HG02588 (cell line): ENCODE results near the gene ARR3.
"Not testable (repeated sequence)": the region's sequence is repeated elsewhere in the genome, so short reads cannot be mapped to it uniquely, and the experiment has no call there.

Source experiments
- ATAC-seq: cut with Tn5 transposase; IDR thresholded peaks from one replicate; pipeline ENCODE4 v1.9.1; 2021; ENCODE audit warnings: mild to moderate bottlenecking, moderate library complexity; ENCODE audit not compliant: unreplicated experiment

Gene ARR3

GRCh38 chrX:70268034-70268433 lies at the start of gene ARR3:
TSS of gene ARR3 (plus strand) at chrX:70268334. CDS start at chrX:70269386, 1,052 bp downstream.
- no peak for ATAC-seq

- no peak for ATAC-seq
Observed at GRCh38 chrX:70219938-70220764, 48.0 kb upstream of the ARR3 start.

- ATAC-seq = no peak
Observed at GRCh38 chrX:70226048-70226447, 42.1 kb upstream of the ARR3 start.

GRCh38 chrX:70226687-70227086 lies 41.4 kb upstream of the ARR3 start:
- ATAC-seq = no peak

- no peak for ATAC-seq
Observed at GRCh38 chrX:70231666-70232065, 36.5 kb upstream of the ARR3 start.

- ATAC-seq = no peak
Observed at GRCh38 chrX:70234355-70234754, 33.8 kb upstream of the ARR3 start, which contains the start of gene AWAT1. TSS of gene AWAT1 (plus strand) at chrX:70234655. CDS start at chrX:70234696, 41 bp downstream.

GRCh38 chrX:70240751-70241150 lies 27.4 kb upstream of the ARR3 start:
- ATAC-seq = no peak

- ATAC-seq = no peak
Observed at GRCh38 chrX:70241501-70241900, 26.6 kb upstream of the ARR3 start.

- ATAC-seq = not testable (repeated sequence)
Observed at GRCh38 chrX:70243601-70244000, 24.5 kb upstream of the ARR3 start.

- ATAC-seq = no peak
Observed at GRCh38 chrX:70244881-70245280, 23.3 kb upstream of the ARR3 start.

GRCh38 chrX:70247252-70247651 lies 20.9 kb upstream of the ARR3 start:
- no peak for ATAC-seq

- no peak for ATAC-seq
Observed at GRCh38 chrX:70252491-70252890, 15.6 kb upstream of the ARR3 start.

- no peak for ATAC-seq
Observed at GRCh38 chrX:70253377-70254062, 14.6 kb upstream of the ARR3 start.

GRCh38 chrX:70254063-70254400 lies 14.1 kb upstream of the ARR3 start:
- no peak for ATAC-seq

- no peak for ATAC-seq
Observed at GRCh38 chrX:70254909-70255308, 13.2 kb upstream of the ARR3 start.

- no peak for ATAC-seq
Observed at GRCh38 chrX:70255452-70255851, 12.7 kb upstream of the ARR3 start.

GRCh38 chrX:70257423-70258288 lies 10.5 kb upstream of the ARR3 start:
- no peak for ATAC-seq

- no peak for ATAC-seq
Observed at GRCh38 chrX:70260104-70260503, 8.0 kb upstream of the ARR3 start, which contains the start of gene P2RY4. TSS of gene P2RY4 (minus strand) at chrX:70260204. CDS start at chrX:70259624, 580 bp downstream.

- no peak for ATAC-seq
Observed at GRCh38 chrX:70262952-70263567, 5.1 kb upstream of the ARR3 start.

GRCh38 chrX:70264784-70265183 lies 3.4 kb upstream of the ARR3 start:
- ATAC-seq = no peak

- ATAC-seq = not testable (repeated sequence)
Observed at GRCh38 chrX:70274029-70274428, 5.9 kb downstream of the ARR3 start.
